Brain microvascular endothelial cell (primary cell): ENCODE results near the gene KBTBD6.
"Not testable (repeated sequence)": the region's sequence is repeated elsewhere in the genome, so short reads cannot be mapped to it uniquely, and the experiment has no call there.

ENCODE experiments used
- DNase-seq: peaks from one replicate; pipeline ENCODE4 v3.0.0-alpha.2; 2020
- H3K27ac ChIP-seq: fragments of 250-450 bp; sonication (Bioruptor Pico); 2 replicates; pipeline ENCODE4 v1.5.1; 2020; ENCODE audit warnings: mild to moderate bottlenecking, moderate library complexity
- H3K27me3 ChIP-seq: fragments of 250-450 bp; sonication (Bioruptor Pico); replicated peaks from 2 replicates; pipeline ENCODE4 v1.5.1; 2020; ENCODE audit warnings: mild to moderate bottlenecking
- H3K36me3 ChIP-seq: fragments of 250-450 bp; sonication (Bioruptor Pico); replicated peaks from 2 replicates; pipeline ENCODE4 v1.5.1; 2020; ENCODE audit warnings: mild to moderate bottlenecking
- H3K4me3 ChIP-seq: 2 replicates; pipeline ENCODE4 v1.5.1; 2011; ENCODE audit warnings: low read depth, mild to moderate bottlenecking, control low read depth, low read length, moderate library complexity
- in situ Hi-C: cut with HindIII; loops from 2 replicates; pipeline ENCODE4 v1.10.0; 2017; ENCODE audit warnings: low sequenced_read_pairs, low pct_ligation_motif_present
- TF ChIP-seq, protein P1 (sequence below): IDR thresholded peaks from 2 replicates; pipeline ENCODE4 v1.5.1; 2011; ENCODE audit warnings: low read depth, mild to moderate bottlenecking, moderate library complexity, low read length, control low read depth, inconsistent platforms; ENCODE audit errors: missing control alignments

The KBTBD6 gene, protein sequence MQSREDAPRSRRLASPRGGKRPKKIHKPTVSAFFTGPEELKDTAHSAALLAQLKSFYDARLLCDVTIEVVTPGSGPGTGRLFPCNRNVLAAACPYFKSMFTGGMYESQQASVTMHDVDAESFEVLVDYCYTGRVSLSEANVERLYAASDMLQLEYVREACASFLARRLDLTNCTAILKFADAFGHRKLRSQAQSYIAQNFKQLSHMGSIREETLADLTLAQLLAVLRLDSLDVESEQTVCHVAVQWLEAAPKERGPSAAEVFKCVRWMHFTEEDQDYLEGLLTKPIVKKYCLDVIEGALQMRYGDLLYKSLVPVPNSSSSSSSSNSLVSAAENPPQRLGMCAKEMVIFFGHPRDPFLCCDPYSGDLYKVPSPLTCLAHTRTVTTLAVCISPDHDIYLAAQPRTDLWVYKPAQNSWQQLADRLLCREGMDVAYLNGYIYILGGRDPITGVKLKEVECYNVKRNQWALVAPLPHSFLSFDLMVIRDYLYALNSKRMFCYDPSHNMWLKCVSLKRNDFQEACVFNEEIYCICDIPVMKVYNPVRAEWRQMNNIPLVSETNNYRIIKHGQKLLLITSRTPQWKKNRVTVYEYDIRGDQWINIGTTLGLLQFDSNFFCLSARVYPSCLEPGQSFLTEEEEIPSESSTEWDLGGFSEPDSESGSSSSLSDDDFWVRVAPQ

DNA sequence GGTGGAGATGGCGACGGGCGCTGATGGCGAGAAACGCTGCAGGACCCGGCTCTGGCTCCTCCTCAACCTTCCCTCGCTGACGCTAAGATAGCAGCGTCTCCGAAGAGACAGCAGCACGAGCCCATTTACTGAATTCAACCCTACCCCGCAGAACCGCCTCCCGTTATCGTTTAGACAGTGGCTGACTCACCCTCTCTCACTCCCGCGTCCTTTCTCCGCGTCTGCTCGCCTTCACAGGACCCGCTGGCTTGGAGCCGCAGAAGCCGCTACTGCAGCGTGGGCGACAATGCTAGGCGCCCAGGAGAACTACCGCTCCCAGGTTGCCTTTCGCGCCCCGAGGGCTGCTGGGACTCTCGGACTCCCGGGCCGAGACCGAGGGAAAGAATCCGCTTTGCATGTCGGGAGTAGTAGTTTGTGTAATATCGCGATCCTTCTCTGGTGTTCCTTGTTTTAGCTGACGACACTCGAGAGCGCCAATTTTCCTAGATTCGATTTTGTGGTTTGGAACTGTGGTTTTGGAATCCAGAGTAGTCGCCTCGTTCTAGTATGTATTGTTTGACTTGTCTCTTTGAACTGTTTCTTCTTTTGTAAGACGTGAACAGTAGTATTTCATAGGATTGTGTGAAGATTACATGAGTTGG is at the start of gene KBTBD6:
TSS of gene KBTBD6 (minus strand) at position 291 of the 641 bp plus-strand sequence. CDS start 291 bp downstream, outside the sequence.
- in situ Hi-C loops: no loop called here
- peak; percentile 99 for DNase-seq
- peak within 1 kb of the TSS; percentile 69 for H3K27ac ChIP-seq
- H3K4me3 ChIP-seq: peak within 1 kb of the TSS; percentile 74
- no peaks in the 10 kb centered on the region for H3K36me3 ChIP-seq
- TF ChIP-seq, protein P1, sequence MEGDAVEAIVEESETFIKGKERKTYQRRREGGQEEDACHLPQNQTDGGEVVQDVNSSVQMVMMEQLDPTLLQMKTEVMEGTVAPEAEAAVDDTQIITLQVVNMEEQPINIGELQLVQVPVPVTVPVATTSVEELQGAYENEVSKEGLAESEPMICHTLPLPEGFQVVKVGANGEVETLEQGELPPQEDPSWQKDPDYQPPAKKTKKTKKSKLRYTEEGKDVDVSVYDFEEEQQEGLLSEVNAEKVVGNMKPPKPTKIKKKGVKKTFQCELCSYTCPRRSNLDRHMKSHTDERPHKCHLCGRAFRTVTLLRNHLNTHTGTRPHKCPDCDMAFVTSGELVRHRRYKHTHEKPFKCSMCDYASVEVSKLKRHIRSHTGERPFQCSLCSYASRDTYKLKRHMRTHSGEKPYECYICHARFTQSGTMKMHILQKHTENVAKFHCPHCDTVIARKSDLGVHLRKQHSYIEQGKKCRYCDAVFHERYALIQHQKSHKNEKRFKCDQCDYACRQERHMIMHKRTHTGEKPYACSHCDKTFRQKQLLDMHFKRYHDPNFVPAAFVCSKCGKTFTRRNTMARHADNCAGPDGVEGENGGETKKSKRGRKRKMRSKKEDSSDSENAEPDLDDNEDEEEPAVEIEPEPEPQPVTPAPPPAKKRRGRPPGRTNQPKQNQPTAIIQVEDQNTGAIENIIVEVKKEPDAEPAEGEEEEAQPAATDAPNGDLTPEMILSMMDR: no peak
- no peaks in the 10 kb centered on the region for H3K27me3 ChIP-seq

DNA sequence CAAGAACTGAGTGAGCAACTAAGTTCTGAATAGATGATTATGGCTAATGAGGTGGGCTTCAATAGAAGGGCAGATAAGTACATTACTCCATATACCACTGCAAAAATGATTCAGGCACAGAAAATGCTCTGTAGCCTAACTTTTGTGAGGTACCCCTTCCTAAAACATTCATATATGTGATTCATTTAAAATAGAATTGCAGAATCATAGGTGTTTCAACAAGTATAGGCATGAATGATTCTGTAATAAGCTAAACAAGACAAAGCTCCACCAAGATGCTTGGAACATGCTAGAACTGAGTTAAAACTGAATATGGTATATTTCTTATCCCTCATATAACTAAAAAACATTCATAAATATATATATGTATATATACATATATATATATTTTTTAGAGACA is 49.6 kb upstream of the KBTBD6 start:
- DNase-seq: no peak
- TF ChIP-seq, protein P1: no peak
- Histone ChIP-seq H3K36me3 (no peaks in the 10 kb centered on the region), H3K4me3 (no peak overlapping the region), H3K27ac (no peak overlapping the region), H3K27me3 (no peaks in the 10 kb centered on the region)
- in situ Hi-C loops: no loop called here

DNA sequence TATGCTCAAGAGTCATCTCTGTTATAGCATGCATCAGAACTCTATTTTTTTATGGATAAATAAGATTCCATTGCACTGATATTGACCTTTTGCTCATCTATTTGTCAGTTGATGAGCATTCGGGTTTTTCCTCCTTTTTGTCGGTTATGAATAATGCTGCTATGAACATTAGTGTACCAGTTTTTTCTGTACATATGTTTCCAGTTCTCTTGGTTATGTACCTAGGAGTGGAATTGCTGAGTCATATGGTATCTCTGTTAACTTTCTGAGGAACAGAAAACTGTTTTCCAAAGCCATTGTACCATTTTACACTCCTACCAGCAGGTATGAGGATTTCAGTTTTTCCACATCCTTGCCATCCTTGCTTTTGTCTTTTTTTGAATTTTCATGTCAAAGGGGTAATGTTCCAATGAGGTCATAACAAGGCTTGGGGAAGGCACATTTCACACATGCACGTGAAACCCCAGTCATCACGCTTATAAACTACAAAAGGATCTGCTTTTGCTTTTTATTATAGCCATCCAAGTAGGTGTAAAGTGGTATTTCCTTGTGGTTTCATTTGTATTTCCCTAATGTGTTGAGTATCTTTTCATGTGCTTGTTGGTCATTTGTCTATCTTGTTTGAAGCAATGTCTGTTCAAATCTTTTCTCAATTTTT is 47.1 kb upstream of the KBTBD6 start:
- in situ Hi-C loops: no loop called here
- DNase-seq: no peak
- Histone ChIP-seq H3K36me3 (no peaks in the 10 kb centered on the region), H3K27ac (no peak overlapping the region), H3K27me3 (no peaks in the 10 kb centered on the region), H3K4me3 (no peak overlapping the region)
- TF ChIP-seq, protein P1: no peak

DNA sequence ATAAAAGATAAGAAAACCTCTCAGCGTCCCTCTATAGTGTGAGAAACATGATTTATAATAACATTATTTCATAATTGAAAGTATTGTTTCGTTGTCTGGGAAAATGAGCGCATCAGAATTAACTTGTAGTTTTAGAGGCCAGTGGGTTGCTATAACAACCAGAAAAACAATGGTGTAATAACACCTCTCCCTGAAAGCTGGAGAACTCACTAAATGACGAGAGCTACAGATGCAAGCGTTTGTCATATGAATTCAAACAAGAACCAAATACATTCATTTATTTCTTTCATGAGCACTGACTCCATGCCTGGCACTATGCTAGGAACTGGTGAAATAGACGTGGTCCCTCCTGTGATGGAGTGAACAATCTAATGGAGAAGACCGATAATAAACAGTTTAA is 45.4 kb upstream of the KBTBD6 start:
- DNase-seq: no peak
- Histone ChIP-seq H3K27me3 (no peaks in the 10 kb centered on the region), H3K36me3 (no peaks in the 10 kb centered on the region), H3K27ac (no peak overlapping the region), H3K4me3 (no peak overlapping the region)
- in situ Hi-C loops: no loop called here
- TF ChIP-seq, protein P1: no peak

DNA sequence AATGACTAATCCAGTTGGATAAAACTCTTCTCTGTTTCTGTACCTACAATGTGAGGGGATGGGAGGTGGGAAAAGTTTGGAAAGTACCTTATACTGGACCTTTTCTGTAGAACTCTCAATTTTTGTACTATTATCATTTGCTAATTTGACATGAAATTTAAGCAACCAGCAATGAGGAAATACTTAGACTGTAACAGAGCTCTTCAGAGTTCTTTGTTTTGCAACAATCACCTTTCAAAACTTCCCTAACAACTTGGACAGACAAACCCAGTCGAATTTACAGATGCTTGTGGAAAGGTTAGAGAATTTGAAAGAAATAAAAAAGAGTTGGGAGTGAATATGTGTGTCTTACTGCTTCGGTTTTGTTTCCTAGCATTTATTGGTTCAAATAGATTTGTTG is 45.0 kb upstream of the KBTBD6 start:
- H3K27ac ChIP-seq: no peak overlapping the region
- no peaks in the 10 kb centered on the region for H3K27me3 ChIP-seq
- TF ChIP-seq, protein P1: no peak
- H3K4me3 ChIP-seq: no peak overlapping the region
- no peak for DNase-seq
- no peaks in the 10 kb centered on the region for H3K36me3 ChIP-seq
- in situ Hi-C loops: no loop called here

DNA sequence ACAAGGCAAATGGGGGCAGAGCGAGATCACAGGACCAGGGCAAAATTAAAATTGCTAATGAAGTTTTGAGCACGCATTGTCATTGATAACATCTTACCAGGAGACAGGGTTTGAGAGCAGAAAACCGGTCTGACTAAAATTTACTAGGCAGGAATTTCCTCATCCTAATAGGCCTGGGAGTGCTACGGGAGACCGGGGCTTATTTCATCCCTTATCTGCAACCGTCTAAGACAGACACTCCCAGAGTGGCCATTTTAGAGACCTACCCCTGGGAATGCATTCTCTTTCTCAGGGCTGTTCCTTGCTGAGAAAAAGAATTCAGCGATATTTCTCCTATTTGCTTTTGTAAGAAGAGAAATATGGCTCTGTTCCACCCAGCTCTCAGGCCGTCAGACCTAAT is 43.0 kb upstream of the KBTBD6 start:
- in situ Hi-C loops, DNase-seq, H3K36me3 ChIP-seq, H3K27me3 ChIP-seq, H3K27ac ChIP-seq, H3K4me3 ChIP-seq: not testable (repeated sequence)
